Stimulated activated CD4-positive, alpha-beta T cell treated with anti-CD3 and anti-CD28 coated beads, TNF-alpha, amount 100 ng/mL, for 1 hour (primary cell): Measurements from ENCODE around the gene FAM107B.
"Not testable (repeated sequence)": the region's sequence is repeated elsewhere in the genome, so short reads cannot be mapped to it uniquely, and the experiment has no call there.

Experiments used
- DNase-seq, 3 donors: peaks; one replicate each; pipeline ENCODE4 v3.0.0-alpha.2; 2020; ENCODE audit warnings: low read depth in 3 of 3, low spot score in 1 of 3

The FAM107B gene

GRCh38 chr10:14696821-14697220, 77.9 kb downstream of the FAM107B start:
- no peak for DNase-seq

GRCh38 chr10:14695847-14696480, 78.7 kb downstream of the FAM107B start:
- no peak for DNase-seq

- no peak for DNase-seq
Observed at GRCh38 chr10:14693891-14694290, 80.8 kb downstream of the FAM107B start.

- DNase-seq = no peak
Observed at GRCh38 chr10:14692344-14693076, 82.2 kb downstream of the FAM107B start.

DNA sequence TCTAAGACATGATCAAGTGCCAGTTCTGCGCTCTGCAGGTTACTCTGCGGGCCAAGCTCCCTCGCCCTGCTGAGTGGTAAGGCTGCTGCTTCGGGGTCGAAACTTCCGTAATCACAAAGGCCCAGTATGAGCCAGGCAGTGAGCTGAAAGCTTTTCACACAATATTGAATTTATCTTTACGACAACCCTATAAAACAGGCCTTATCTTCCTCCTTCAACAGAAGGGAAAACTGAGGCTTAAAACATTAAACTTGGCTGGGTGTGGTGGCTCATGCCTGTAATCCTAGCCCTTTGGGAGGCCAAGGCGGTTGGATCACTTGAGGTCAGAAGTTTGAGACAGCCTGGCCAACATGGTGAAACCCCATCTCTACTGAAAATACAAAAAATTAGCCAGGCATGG, 83.3 kb downstream of the FAM107B start:
- no peak for DNase-seq

- DNase-seq = no peak
Observed at GRCh38 chr10:14688606-14689005, 86.1 kb downstream of the FAM107B start.

DNA sequence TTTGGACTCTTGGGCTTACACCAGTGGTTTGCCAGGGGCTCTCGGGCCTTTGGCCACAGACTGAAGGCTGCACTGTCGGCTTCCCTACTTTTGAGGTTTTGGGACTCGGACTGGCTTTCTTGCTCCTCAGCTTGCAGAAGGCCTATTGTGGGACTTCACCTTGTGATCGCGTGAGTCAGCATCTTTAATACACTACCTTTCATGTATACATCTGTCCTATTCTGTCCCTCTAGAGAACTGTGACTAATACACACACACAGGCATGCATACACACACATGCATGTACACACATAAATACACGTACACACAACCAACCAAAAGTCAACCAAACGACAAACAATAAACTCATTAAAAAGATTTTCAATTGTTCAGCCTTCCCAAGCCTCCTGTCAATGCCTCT, 86.5 kb downstream of the FAM107B start:
- not testable (repeated sequence) for DNase-seq

DNA sequence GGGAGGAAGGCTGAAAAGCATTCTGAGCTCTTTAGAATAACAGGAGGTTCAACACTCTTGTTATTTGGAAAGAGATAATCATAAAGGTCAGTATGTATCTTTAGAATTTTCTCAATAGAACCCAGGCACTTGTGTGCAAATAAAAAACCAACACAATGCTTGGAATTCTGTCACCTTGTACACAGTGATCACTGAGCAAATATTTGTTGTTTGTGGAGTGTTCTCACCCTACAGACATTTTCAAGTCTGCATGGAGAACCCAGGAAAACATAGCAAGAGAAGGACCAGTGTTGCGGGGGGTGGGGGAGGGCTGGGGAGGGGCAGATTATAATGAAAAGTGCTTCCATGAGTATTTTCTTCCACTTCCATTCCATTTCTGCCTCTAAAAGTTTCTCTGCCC, 87.4 kb downstream of the FAM107B start:
- DNase-seq = no peak

DNA sequence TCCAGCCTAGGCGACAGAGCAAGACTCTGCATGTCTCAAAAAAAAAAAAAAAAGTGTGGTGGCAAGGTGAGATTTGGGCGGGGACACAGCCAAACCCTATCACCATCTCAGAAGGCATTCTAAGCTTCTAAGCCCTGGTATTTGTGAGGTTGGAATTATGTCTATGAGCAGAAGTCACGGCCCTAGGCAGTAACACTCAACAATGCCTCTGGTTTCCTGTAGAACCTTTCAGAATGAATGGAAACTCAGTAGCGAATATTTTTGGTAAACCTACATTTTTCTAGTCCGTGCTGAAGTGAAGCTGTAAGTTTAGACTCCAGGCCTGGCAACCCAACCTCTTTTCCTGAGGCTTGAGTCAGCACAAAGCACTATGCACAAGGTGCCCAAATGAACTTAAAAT, 88.3 kb downstream of the FAM107B start:
- no peak for DNase-seq

DNA sequence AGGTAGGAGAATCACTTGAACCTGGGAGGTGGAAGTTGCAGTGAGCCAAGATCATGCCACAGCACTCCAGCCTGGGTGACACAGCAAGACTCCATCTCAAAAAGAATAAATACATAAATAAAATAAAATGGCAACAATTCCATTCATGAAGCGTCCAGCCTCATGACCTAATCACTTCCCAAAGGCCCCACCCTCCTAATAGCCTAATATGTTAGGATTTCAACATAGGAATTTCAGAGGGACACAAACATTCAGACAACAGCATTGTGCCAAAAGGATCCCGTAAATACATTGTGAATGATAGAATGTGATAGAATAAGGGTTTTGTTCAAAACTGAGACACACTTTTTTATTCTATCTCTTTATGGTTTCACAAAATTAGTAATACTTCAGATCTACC, 90.3 kb downstream of the FAM107B start:
- no peak for DNase-seq

DNA sequence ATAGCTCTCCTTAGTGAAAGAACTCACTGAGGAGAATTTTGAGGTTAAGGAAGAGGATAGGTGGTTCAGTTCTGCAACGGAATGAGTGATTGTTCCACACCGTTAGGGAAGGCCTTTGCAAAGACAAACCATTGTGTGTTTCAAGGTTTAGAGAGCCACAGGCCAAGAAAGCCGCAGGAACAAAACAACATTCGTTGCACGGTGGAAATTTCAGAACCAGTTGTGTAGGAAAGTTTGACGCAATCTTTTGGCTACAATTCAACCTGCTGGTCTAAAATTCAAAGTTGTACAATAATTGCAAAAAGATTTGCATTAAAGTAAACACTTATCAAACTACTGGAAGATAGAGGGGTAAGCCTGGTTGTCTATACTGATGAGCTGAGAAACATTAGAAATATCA, 91.4 kb downstream of the FAM107B start:
- no peak for DNase-seq

- no peak for DNase-seq
Observed at GRCh38 chr10:14681802-14682201, 92.9 kb downstream of the FAM107B start.

- no peak for DNase-seq
Observed at GRCh38 chr10:14681305-14681704, 93.4 kb downstream of the FAM107B start.

DNA sequence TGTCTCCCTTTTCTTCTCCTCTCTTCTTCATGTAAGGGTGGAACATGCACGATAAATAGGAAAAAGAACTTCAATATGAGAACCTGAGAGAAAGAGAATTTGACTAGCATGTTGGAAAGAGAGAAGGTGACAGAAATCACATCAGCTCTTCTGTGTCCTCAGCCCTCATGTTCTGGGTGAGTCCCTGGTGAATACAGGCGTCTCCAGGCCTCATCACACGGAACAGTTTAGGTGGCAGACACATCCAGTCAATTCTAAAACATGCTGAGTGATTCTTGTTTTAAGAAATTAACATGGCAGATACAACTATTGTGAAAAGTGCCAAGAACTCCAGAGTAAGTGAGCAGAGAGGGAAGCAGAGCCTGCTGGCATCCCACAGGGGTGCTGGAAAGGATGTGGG, 96.1 kb downstream of the FAM107B start:
- DNase-seq = no peak

DNA sequence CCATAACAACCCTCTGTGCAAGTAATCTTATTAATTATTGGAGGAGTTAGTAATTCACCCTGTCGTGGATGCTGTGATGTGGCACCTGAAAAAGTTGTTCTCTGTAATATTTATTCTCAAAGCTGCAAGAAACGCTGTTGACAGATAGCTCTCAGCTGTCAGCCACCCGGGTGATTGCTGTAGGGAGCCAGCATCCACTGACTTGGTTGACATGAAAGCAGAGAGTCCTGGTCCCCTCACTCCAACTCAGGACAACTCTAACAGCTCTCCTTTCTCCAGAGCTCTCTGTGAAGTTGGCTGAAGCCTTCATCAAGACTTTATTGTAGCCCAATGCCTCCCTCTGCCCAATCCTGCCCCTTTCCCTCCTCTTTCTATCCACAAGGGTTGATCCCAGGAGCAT, 98.0 kb downstream of the FAM107B start:
- DNase-seq = no peak

- no peak for DNase-seq
Observed at GRCh38 chr10:14674376-14675050, 100.2 kb downstream of the FAM107B start.

GRCh38 chr10:14673189-14673861, 101.4 kb downstream of the FAM107B start:
- DNase-seq = no peak

DNA sequence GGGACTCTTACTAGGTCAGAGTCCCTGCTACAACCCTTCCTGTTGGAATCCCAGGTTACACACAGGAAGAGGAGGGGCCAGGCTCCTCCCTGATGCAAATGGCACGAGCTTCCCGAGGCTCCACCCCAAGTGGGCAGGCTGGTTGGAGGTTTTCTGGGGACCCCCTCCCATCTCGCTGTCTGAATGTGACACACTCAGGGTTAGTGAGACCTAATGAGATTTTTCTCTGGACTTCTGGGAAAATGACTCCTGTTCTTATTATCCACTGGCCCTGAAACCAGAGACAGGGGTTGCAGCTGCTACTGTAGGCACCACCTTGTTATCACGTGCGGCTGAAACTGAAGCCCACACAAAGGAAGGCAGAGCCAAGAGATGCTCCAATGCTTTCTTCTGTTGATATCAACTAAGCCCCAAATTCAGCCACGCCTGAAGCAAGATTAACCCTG, 103.3 kb downstream of the FAM107B start:
- DNase-seq = no peak

GRCh38 chr10:14670551-14671240, 104.0 kb downstream of the FAM107B start:
- no peak for DNase-seq

DNA sequence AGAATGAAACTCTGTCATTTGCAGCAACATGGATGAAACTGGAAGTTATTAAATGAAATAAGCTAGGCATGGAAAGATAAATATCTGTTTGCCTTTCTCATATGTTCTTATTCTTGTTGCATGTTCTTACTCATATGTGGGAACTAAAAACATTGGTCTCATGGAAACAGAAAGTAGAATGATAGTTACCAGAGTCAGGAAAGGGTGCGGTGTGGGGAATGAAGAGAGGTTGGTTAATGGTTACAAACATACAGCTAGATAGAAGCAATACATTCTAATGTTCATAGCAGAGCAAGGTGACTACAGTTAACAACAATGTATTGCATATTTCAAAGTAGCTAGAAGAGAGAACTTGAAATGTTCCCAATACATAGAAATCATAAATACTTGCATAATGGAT, 105.1 kb downstream of the FAM107B start:
- DNase-seq = no peak

GRCh38 chr10:14667781-14668180, 106.9 kb downstream of the FAM107B start:
- no peak for DNase-seq
